ENCODE data around the gene EDA. TPM values are rescaled to one million over a fixed set of nuclear protein-coding genes. Genes with fewer than 3 reads are reported as not detected.

Gene EDA
- total and polyA plus RNA-seq, 2 of the 13 experiments (the other 11 are each of a cell fraction or from before 2014, with no cell fraction given) = 8.8 to 11.2 TPM

- in situ Hi-C loops (cut with HindIII; ENCODE audit: extremely low pct_ligation_motif_present, low pct_unique_long_range_greater_than_20kb) (no loop called here), intact Hi-C loops (cut with micrococcal nuclease; ENCODE audit: unreplicated experiment) (no loop called here)
- ATAC-seq (no peak), DNase-seq (ENCODE audit: low spot score) (peak; percentile 19), FAIRE-seq (peak; percentile 26)
- 0 out of 2 replicates have a peak overlapping the region, but pooled peaks have one; percentile 3 for H3K4me2 ChIP-seq (ENCODE audit: low read depth, low read length)
- no peak for TF ChIP-seq BCLAF1 (IDR thresholded peaks at IDR 0.05)
- TF ChIP-seq ZFX (CRISPR knock-in tag; IDR thresholded peaks at IDR 0.05; ENCODE audit: low read depth) = no peak
- no peak for TF ChIP-seq SIX1 (CRISPR knock-in tag; IDR thresholded peaks at IDR 0.05; ENCODE audit: borderline replicate concordance)
- TF ChIP-seq MXI1 (IDR thresholded peaks at IDR 0.05; ENCODE audit: borderline replicate concordance, low read depth, low read length) = no peak
- TF ChIP-seq, protein P1, sequence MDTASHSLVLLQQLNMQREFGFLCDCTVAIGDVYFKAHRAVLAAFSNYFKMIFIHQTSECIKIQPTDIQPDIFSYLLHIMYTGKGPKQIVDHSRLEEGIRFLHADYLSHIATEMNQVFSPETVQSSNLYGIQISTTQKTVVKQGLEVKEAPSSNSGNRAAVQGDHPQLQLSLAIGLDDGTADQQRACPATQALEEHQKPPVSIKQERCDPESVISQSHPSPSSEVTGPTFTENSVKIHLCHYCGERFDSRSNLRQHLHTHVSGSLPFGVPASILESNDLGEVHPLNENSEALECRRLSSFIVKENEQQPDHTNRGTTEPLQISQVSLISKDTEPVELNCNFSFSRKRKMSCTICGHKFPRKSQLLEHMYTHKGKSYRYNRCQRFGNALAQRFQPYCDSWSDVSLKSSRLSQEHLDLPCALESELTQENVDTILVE (CRISPR knock-in tag; IDR thresholded peaks at IDR 0.05) = no peak
- no peak for TF ChIP-seq SIX4 (CRISPR knock-in tag; IDR thresholded peaks at IDR 0.05)
- TF ChIP-seq, protein P2, sequence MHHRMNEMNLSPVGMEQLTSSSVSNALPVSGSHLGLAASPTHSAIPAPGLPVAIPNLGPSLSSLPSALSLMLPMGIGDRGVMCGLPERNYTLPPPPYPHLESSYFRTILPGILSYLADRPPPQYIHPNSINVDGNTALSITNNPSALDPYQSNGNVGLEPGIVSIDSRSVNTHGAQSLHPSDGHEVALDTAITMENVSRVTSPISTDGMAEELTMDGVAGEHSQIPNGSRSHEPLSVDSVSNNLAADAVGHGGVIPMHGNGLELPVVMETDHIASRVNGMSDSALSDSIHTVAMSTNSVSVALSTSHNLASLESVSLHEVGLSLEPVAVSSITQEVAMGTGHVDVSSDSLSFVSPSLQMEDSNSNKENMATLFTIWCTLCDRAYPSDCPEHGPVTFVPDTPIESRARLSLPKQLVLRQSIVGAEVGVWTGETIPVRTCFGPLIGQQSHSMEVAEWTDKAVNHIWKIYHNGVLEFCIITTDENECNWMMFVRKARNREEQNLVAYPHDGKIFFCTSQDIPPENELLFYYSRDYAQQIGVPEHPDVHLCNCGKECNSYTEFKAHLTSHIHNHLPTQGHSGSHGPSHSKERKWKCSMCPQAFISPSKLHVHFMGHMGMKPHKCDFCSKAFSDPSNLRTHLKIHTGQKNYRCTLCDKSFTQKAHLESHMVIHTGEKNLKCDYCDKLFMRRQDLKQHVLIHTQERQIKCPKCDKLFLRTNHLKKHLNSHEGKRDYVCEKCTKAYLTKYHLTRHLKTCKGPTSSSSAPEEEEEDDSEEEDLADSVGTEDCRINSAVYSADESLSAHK (CRISPR knock-in tag; IDR thresholded peaks at IDR 0.05; ENCODE audit: borderline replicate concordance) = no peak
- BruUV-seq (replicated peaks) = no TSS peak
- ChIA-PET CTCF (ENCODE audit: low intra/inter-chr PET ratio, low total read pairs) (no interaction called here), POLR2A (no interaction called here)
- H3K9me3 ChIP-seq (ENCODE audit: low read length) = no peaks in the 10 kb centered on the region
- no peak overlapping the region for H3K9ac ChIP-seq (ENCODE audit: insufficient read depth, low read depth, low read length)
- H3K36me3 ChIP-seq (replicated peaks in 1 of 2; ENCODE audit: control insufficient read depth in 1 of 2, insufficient read depth in 2 of 2, low read length in 2 of 2) = no peaks in the 10 kb centered on the region
- H2AFZ ChIP-seq (ENCODE audit: low read length) = no peak overlapping the region
- H3K27me3 ChIP-seq (ENCODE audit: control insufficient read depth in 1 of 2, insufficient read depth in 2 of 2, low read length in 2 of 2) = no peaks in the 10 kb centered on the region
- H3K4me3 ChIP-seq (replicated peaks in 1 of 3; ENCODE audit: insufficient read depth in 1 of 3, low read depth in 2 of 3, low read length in 3 of 3) = no peak overlapping the region
- no peaks in the 10 kb centered on the region for H3K79me2 ChIP-seq (ENCODE audit: insufficient read depth, low read length)
- H3K27ac ChIP-seq (ENCODE audit: extremely low read length, insufficient read depth, low read length) = no peak overlapping the region
- H4K20me1 ChIP-seq (ENCODE audit: insufficient read depth, low read length) = no peaks in the 10 kb centered on the region
- peaks cover 7% of the 10 kb centered on the region; the same call in 1 of the 2 replicates for H3K4me1 ChIP-seq (ENCODE audit: insufficient read depth, low read length)
- 0% methylated on average over 1 of the region's 1 CpG for WGBS (ENCODE audit: low lambda C conversion rate)
Observed at GRCh38 chrX:69597399-69597798, 18.5 kb upstream of the EDA start.
